ENCODE data around the gene ZBTB8B.

Gene ZBTB8B

DNA sequence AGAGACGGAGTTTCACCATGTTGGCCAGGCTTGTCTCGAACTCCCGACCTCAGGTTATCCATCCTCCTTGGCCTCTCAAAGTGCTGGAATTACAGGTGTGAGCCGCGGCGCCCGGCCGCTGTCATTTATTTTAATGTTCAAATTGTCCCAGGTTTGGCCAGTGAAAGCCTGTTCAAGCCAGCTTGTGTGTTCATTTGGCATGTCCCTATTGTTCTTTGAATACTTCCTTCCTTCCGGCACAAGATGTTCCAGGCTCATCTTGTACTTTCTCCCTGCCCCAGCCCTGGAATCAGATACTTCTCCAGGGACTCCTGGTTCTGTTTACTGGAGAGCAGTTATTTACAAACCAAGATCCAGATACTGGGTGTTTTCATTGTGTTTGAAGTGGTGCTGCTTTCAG, 37.0 kb downstream of the ZBTB8B start:
- no peaks in the 10 kb centered on the region for H3K36me3 Mint-ChIP-seq (ENCODE audit: insufficient read depth)
- no peak overlapping the region for H3K27ac Mint-ChIP-seq
- peaks cover 66 to 72% of the 10 kb centered on the region in 2 donors for H3K27me3 Mint-ChIP-seq
- DNase-seq (no peak), ATAC-seq (replicated peaks) (no peak)
- H3K9me3 Mint-ChIP-seq, result no peaks in the 10 kb centered on the region
- H3K4me1 Mint-ChIP-seq (ENCODE audit: low read depth in 2 of 2), result peaks cover 0 to 2% of the 10 kb centered on the region in 2 donors
- peak overlapping the region in 1 of 2 donors; percentile 72 for H3K4me3 Mint-ChIP-seq

DNA sequence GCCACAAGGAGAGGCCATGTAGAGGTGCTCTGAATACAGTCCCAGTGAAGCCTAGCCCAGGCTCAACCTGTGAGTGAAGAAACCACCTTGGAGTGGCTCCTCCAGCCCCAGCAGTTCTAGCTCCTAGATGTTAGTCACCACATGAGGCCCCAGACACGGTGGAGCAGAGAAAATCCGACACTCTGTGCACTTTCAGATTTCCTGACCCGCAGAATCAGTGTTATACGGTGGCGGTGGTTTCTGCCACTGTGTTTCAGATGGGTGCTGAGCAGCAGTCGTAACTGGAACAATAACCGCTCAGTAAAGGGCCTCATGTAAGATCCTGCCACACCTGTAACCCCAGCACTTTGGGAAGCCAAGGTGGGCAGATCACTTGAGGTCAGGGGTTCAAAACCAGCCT, 38.3 kb downstream of the ZBTB8B start:
- Mint-ChIP-seq H3K4me1 (ENCODE audit: low read depth in 2 of 2) (peaks cover 0 to 2% of the 10 kb centered on the region in 2 donors), H3K27me3 (peaks cover 66 to 73% of the 10 kb centered on the region in 2 donors), H3K9me3 (no peaks in the 10 kb centered on the region), H3K36me3 (ENCODE audit: insufficient read depth) (no peaks in the 10 kb centered on the region), H3K4me3 (no peak overlapping the region), H3K27ac (no peak overlapping the region)
- ATAC-seq (replicated peaks), result no peak
- no peak for DNase-seq

DNA sequence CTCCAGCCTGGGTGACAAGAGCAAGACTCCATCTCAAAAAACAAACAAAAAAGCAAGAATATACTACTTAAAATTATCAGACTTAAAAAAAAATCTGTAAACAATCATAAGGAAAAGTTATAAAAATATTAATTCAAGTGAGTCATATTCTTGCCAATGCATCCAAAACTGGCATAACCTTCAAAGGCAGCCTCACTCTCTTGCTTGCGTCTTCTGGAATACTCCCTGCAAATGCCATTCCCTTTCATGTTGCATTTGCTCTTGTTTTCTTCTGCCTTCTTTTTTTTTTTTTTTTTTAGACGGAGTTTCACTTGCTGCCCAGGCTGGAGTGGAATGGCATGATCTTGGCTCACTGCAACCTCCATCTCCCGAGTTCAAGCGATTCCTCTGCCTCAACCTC, 42.1 kb downstream of the ZBTB8B start:
- Mint-ChIP-seq H3K9me3 (no peaks in the 10 kb centered on the region), H3K27me3 (peaks cover 52 to 53% of the 10 kb centered on the region in 2 donors), H3K27ac (no peak overlapping the region), H3K4me3 (no peak overlapping the region), H3K4me1 (ENCODE audit: low read depth in 2 of 2) (no peaks in the 10 kb centered on the region), H3K36me3 (ENCODE audit: insufficient read depth) (no peaks in the 10 kb centered on the region)
- DNase-seq (no peak), ATAC-seq (replicated peaks) (no peak)

DNA sequence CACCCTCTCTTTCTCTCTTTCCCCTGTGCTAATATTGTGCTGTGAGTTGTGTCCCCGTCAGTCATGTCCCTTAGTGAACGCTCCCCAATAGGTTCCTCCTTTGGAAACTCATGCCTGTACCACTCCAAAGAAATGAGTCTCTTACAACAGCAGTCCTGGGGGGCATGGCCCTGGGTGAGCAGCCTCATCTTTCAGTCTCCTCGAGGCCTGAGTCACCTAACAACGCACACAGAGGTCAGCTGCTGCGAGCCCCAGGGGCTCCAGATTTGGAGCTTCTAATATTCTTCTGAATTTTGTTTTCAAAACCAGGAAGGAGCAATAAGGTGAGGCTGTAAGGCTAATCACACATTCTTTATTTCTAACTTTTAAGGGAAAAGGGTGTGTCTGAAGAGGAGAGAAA, 43.9 kb downstream of the ZBTB8B start:
- DNase-seq, result no peak
- Mint-ChIP-seq H3K27me3 (peaks cover 50 to 51% of the 10 kb centered on the region in 2 donors), H3K4me1 (ENCODE audit: low read depth in 2 of 2) (no peaks in the 10 kb centered on the region), H3K27ac (no peak overlapping the region), H3K36me3 (ENCODE audit: insufficient read depth) (no peaks in the 10 kb centered on the region), H3K9me3 (no peaks in the 10 kb centered on the region), H3K4me3 (no peak overlapping the region)
- no peak for ATAC-seq (replicated peaks)

DNA sequence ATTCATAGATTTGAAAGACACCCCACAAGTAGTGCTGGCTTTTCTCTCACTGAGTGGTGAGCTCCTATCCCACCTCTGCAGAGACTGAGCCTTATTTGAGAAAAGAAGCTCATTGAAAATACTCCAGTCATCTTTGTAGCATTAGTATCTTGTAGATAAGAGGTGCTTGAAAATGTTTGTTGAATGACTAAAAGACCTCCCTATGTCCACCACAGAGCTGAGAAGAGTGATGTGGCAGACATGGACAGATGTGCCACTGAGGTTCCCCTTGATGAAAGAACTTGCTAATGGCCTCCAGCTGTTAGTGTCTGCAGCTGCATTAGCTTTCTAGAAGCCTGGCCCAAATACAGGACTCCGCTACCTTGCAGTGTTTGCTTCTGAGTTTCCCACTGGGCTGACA, 45.1 kb downstream of the ZBTB8B start:
- H3K4me1 Mint-ChIP-seq (ENCODE audit: low read depth in 2 of 2), result no peaks in the 10 kb centered on the region
- no peak overlapping the region for H3K4me3 Mint-ChIP-seq
- ATAC-seq (replicated peaks), result no peak
- no peaks in the 10 kb centered on the region for H3K36me3 Mint-ChIP-seq (ENCODE audit: insufficient read depth)
- H3K27ac Mint-ChIP-seq, result no peak overlapping the region
- no peak for DNase-seq
- H3K9me3 Mint-ChIP-seq, result no peaks in the 10 kb centered on the region
- H3K27me3 Mint-ChIP-seq, result peaks cover 47 to 57% of the 10 kb centered on the region in 2 donors

Measured in effector memory CD8-positive, alpha-beta T cell (primary cell).